NT2/D1 (cell line): ENCODE results near the gene URB2.

ENCODE experiments used
- SUZ12 ChIP-seq: IDR thresholded peaks from 2 replicates; pipeline ENCODE4 v1.6.1; 2011; ENCODE audit not compliant: insufficient read length, insufficient read depth; ENCODE audit errors: extremely low read depth
- ZNF274 ChIP-seq: IDR thresholded peaks from 2 replicates; pipeline ENCODE4 v1.6.1; 2011; ENCODE audit warnings: mild to moderate bottlenecking, low read depth, low read length

DNA sequence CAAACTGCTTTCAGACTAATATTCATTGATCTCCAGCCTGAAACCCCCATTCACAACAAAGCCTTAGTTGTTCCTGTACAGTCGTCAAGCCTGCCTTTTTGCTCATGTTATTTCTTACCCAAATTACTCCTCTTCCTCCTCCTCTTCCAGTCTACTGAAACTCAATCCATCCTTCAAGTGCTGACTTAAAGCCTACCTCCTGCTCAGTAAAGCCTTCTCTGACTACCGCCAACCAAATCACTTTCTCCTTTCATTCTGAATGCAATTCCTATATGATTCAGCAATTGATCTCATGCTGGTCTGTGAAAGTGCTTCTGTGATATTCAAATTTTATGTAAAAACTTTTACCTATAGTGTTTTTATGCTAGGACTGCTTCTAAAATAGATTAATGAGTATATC lies 18.7 kb upstream of the URB2 start:
- TF ChIP-seq SUZ12 (no peak), ZNF274 (no peak)
